ENCODE data around the gene CLEC16A. TPM values are rescaled to one million over a fixed set of nuclear protein-coding genes. Genes with fewer than 3 reads are reported as not detected.
A peak's percentile ranks its signal among the peaks of the same experiment; 100 is the strongest.

CLEC16A gene
- total RNA-seq, 1 donor from 2014 or later, result 57.6 TPM

DNA sequence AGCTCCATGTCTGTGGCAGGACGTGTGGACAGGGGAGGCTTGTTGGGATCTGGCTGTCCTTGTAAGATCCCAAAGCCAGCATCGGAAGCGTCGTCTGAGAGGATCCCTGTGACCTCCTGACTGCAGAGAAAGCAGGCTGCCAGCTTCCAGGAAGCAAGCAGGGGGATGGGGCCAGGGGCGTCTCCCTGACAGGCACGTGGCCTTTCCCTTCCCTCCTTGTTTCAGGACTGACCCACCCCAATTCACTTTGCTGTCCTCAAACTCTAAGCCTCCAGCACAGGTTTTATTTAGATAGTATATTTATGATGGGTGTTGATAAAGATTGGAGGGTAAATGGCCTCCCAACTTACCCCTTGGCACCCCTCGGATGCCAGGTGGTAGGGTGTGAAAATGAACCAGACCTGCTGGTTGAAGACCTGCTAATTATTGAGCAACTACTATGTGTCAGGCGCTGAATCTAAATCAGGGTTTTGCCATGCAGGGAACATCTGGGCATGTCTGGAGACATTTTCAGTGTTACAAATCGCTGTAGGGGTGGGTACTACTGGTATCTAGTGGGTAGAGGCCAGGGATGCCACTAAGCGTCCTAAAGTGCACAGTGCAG is 287.1 kb downstream of the CLEC16A start:
- DNase-seq, result no peak
- POLR2A ChIA-PET, result interaction anchor here (0.8 to 2.7 kb wide), 3 partner anchors 11 to 25 kb away, joined by 4 to 9 read pairs (median 5); partner anchors contain the start of gene SOCS1
- Mint-ChIP-seq H3K4me1 (peaks cover 46% of the 10 kb centered on the region), H3K9me3 (no peaks in the 10 kb centered on the region), H3K4me3 (no peak overlapping the region), H3K27ac (peak overlapping the region; percentile 24), H3K36me3 (ENCODE audit: low read depth) (no peaks in the 10 kb centered on the region), H3K27me3 (no peaks in the 10 kb centered on the region)
- intact Hi-C loops (cut with micrococcal nuclease), result no loop called here
- TF ChIP-seq, protein P1, sequence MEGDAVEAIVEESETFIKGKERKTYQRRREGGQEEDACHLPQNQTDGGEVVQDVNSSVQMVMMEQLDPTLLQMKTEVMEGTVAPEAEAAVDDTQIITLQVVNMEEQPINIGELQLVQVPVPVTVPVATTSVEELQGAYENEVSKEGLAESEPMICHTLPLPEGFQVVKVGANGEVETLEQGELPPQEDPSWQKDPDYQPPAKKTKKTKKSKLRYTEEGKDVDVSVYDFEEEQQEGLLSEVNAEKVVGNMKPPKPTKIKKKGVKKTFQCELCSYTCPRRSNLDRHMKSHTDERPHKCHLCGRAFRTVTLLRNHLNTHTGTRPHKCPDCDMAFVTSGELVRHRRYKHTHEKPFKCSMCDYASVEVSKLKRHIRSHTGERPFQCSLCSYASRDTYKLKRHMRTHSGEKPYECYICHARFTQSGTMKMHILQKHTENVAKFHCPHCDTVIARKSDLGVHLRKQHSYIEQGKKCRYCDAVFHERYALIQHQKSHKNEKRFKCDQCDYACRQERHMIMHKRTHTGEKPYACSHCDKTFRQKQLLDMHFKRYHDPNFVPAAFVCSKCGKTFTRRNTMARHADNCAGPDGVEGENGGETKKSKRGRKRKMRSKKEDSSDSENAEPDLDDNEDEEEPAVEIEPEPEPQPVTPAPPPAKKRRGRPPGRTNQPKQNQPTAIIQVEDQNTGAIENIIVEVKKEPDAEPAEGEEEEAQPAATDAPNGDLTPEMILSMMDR (IDR thresholded peaks at IDR 0.05), result no peak
- no peak for ATAC-seq (ENCODE audit: low read depth)
- CTCF ChIA-PET, result no interaction called here

Other genes with a start within 250 kb of the CLEC16A start
- not detected in 2 replicates for gene TEKT5, start 249.6 kb upstream of the CLEC16A start, total RNA-seq
- 74.1 and 77.2 TPM in 2 replicates for gene NUBP1, start 200.7 kb upstream of the CLEC16A start, total RNA-seq
- gene TVP23A, start 125.8 kb upstream of the CLEC16A start, total RNA-seq, result 1.6 and 2.0 TPM in 2 replicates
- 332 and 401 TPM in 2 replicates for gene CIITA, start 67.4 kb upstream of the CLEC16A start, total RNA-seq
- 18.0 and 19.8 TPM in 2 replicates for gene DEXI, start 2.1 kb upstream of the CLEC16A start, total RNA-seq